ENCODE results near the gene SASS6.

SASS6 gene

DNA sequence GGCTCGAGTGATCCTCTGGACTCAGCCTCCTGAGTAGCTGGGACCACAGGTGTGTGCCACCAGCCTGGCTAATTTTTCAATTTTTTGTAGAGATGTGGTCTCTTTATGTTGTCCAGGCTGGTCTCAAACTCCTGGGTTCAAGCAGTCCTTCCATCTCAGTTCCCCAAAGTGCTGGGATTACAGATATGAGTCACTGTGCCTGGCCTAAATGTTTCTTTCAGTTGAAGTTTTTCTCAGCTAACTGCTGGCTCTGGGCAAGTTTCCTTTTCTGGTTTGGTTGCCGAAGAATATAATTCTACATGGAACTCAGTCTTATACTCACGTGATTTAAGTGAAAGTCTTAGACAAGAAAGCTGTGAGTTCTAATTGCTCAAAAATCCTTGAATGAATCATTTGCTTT is 57.0 kb downstream of the SASS6 start:
- ChIA-PET POLR2A (no interaction called here), CTCF (no interaction called here)
- Histone ChIP-seq H3K27ac (ENCODE audit: extremely low read depth, low read depth, low read length) (no peak overlapping the region), H3K36me3 (ENCODE audit: control insufficient read depth in 2 of 2, insufficient read depth in 1 of 2, low read length in 2 of 2) (peaks cover 10 to 74% of the 10 kb centered on the region in 2 experiments), H3K4me3 (ENCODE audit: low read depth, low read length) (no peak overlapping the region), H3K4me1 (ENCODE audit: control insufficient read depth, insufficient read depth, low read length) (no peaks in the 10 kb centered on the region), H3K9me3 (ENCODE audit: control insufficient read depth, insufficient read depth, low read depth, low read length) (no peaks in the 10 kb centered on the region)
- TF ChIP-seq ZNF174 (tag by site-specific recombination; IDR thresholded peaks at IDR 0.05) (no peak), HOXC10 (CRISPR knock-in tag; IDR thresholded peaks at IDR 0.05) (no peak), ZNF16 (tag by site-specific recombination; IDR thresholded peaks at IDR 0.05; ENCODE audit: low read depth) (no peak), MEIS1 (CRISPR knock-in tag; IDR thresholded peaks at IDR 0.05; ENCODE audit: borderline replicate concordance) (no peak), ZBTB8A (tag by site-specific recombination; IDR thresholded peaks at IDR 0.05) (no peak), ZBTB20 (tag by site-specific recombination; IDR thresholded peaks at IDR 0.05) (no peak), ZNF560 (tag by site-specific recombination; IDR thresholded peaks at IDR 0.05; ENCODE audit: borderline replicate concordance) (no peak), KLF10 (tag by site-specific recombination; IDR thresholded peaks at IDR 0.05) (no peak), ZNF777 (tag by site-specific recombination; IDR thresholded peaks at IDR 0.05; ENCODE audit: borderline replicate concordance) (no peak)
- TF ChIP-seq, protein P1, sequence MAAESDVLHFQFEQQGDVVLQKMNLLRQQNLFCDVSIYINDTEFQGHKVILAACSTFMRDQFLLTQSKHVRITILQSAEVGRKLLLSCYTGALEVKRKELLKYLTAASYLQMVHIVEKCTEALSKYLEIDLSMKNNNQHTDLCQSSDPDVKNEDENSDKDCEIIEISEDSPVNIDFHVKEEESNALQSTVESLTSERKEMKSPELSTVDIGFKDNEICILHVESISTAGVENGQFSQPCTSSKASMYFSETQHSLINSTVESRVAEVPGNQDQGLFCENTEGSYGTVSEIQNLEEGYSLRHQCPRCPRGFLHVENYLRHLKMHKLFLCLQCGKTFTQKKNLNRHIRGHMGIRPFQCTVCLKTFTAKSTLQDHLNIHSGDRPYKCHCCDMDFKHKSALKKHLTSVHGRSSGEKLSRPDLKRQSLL (tag by site-specific recombination; IDR thresholded peaks at IDR 0.05): no peak
- TF ChIP-seq, protein P2, sequence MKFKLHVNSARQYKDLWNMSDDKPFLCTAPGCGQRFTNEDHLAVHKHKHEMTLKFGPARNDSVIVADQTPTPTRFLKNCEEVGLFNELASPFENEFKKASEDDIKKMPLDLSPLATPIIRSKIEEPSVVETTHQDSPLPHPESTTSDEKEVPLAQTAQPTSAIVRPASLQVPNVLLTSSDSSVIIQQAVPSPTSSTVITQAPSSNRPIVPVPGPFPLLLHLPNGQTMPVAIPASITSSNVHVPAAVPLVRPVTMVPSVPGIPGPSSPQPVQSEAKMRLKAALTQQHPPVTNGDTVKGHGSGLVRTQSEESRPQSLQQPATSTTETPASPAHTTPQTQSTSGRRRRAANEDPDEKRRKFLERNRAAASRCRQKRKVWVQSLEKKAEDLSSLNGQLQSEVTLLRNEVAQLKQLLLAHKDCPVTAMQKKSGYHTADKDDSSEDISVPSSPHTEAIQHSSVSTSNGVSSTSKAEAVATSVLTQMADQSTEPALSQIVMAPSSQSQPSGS (tag by site-specific recombination; IDR thresholded peaks at IDR 0.05; ENCODE audit: low read depth): no peak
- TF ChIP-seq, protein P3, sequence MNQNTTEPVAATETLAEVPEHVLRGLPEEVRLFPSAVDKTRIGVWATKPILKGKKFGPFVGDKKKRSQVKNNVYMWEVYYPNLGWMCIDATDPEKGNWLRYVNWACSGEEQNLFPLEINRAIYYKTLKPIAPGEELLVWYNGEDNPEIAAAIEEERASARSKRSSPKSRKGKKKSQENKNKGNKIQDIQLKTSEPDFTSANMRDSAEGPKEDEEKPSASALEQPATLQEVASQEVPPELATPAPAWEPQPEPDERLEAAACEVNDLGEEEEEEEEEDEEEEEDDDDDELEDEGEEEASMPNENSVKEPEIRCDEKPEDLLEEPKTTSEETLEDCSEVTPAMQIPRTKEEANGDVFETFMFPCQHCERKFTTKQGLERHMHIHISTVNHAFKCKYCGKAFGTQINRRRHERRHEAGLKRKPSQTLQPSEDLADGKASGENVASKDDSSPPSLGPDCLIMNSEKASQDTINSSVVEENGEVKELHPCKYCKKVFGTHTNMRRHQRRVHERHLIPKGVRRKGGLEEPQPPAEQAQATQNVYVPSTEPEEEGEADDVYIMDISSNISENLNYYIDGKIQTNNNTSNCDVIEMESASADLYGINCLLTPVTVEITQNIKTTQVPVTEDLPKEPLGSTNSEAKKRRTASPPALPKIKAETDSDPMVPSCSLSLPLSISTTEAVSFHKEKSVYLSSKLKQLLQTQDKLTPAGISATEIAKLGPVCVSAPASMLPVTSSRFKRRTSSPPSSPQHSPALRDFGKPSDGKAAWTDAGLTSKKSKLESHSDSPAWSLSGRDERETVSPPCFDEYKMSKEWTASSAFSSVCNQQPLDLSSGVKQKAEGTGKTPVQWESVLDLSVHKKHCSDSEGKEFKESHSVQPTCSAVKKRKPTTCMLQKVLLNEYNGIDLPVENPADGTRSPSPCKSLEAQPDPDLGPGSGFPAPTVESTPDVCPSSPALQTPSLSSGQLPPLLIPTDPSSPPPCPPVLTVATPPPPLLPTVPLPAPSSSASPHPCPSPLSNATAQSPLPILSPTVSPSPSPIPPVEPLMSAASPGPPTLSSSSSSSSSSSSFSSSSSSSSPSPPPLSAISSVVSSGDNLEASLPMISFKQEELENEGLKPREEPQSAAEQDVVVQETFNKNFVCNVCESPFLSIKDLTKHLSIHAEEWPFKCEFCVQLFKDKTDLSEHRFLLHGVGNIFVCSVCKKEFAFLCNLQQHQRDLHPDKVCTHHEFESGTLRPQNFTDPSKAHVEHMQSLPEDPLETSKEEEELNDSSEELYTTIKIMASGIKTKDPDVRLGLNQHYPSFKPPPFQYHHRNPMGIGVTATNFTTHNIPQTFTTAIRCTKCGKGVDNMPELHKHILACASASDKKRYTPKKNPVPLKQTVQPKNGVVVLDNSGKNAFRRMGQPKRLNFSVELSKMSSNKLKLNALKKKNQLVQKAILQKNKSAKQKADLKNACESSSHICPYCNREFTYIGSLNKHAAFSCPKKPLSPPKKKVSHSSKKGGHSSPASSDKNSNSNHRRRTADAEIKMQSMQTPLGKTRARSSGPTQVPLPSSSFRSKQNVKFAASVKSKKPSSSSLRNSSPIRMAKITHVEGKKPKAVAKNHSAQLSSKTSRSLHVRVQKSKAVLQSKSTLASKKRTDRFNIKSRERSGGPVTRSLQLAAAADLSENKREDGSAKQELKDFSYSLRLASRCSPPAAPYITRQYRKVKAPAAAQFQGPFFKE (tag by site-specific recombination; IDR thresholded peaks at IDR 0.05; ENCODE audit: borderline replicate concordance): no peak

DNA sequence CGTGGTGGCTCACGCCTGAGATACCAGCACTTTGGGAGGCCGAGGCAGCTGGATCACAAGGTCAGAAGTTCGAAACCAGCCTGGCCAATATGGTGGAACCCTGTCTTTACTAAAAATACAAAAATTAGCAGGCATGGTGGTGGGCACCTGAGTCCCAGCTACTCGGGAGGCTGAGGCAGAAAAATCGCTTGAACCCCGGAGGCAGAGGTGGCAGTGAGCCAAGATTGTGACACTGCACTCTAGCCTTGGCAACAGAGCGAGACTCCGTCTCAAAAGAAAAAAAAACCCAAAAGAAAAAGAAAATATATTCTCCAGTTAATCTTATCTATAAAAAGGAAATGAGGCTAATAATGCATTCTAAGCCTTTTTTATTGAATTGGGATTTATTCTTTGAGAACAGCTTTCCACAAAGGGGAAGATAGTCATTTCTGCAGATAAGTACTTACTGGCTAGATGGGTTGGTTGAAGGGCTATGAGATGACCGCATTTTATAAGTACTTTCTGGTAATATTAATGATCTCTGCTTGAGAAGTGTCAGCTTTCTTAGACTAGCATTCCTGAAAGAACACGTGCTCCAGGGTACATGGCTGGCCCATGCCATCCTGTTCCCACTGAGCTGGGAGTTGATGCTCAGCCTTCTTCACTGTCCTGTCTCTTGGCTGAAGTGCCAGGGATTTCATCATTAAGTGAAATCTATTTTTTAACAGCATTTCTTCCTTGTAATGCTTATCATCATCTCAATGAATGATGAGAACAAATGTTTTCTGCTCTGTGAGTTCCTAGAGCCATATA is 57.9 kb downstream of the SASS6 start:
- H3K27ac ChIP-seq (ENCODE audit: extremely low read depth, low read depth, low read length): no peak overlapping the region
- ChIA-PET CTCF (no interaction called here), POLR2A (no interaction called here)
- no peaks in the 10 kb centered on the region for H3K9me3 ChIP-seq (ENCODE audit: control insufficient read depth, insufficient read depth, low read depth, low read length)
- peaks cover 10 to 74% of the 10 kb centered on the region in 2 experiments for H3K36me3 ChIP-seq (ENCODE audit: control insufficient read depth in 2 of 2, insufficient read depth in 1 of 2, low read length in 2 of 2)
- no peaks in the 10 kb centered on the region for H3K4me1 ChIP-seq (ENCODE audit: control insufficient read depth, insufficient read depth, low read length)
- H3K4me3 ChIP-seq (ENCODE audit: low read depth, low read length): no peak overlapping the region
- TF ChIP-seq ZNF155 (tag by site-specific recombination; IDR thresholded peaks at IDR 0.05): no peak
- TF ChIP-seq, protein P4, sequence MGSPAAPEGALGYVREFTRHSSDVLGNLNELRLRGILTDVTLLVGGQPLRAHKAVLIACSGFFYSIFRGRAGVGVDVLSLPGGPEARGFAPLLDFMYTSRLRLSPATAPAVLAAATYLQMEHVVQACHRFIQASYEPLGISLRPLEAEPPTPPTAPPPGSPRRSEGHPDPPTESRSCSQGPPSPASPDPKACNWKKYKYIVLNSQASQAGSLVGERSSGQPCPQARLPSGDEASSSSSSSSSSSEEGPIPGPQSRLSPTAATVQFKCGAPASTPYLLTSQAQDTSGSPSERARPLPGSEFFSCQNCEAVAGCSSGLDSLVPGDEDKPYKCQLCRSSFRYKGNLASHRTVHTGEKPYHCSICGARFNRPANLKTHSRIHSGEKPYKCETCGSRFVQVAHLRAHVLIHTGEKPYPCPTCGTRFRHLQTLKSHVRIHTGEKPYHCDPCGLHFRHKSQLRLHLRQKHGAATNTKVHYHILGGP (tag by site-specific recombination; IDR thresholded peaks at IDR 0.05): no peak
- TF ChIP-seq, protein P5, sequence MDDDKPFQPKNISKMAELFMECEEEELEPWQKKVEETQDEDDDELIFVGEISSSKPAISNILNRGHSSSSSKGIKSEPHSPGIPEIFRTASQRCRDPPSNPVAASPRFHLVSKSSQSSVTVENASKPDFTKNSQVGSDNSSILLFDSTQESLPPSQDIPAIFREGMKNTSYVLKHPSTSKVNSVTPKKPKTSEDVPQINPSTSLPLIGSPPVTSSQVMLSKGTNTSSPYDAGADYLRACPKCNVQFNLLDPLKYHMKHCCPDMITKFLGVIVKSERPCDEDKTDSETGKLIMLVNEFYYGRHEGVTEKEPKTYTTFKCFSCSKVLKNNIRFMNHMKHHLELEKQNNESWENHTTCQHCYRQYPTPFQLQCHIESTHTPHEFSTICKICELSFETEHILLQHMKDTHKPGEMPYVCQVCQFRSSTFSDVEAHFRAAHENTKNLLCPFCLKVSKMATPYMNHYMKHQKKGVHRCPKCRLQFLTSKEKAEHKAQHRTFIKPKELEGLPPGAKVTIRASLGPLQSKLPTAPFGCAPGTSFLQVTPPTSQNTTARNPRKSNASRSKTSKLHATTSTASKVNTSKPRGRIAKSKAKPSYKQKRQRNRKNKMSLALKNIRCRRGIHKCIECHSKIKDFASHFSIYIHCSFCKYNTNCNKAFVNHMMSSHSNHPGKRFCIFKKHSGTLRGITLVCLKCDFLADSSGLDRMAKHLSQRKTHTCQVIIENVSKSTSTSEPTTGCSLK (tag by site-specific recombination; IDR thresholded peaks at IDR 0.05): no peak
- TF ChIP-seq ZNF335 (tag by site-specific recombination; conservative IDR thresholded peaks at IDR 0.05): no peak
- TF ChIP-seq ZNF76 (tag by site-specific recombination; IDR thresholded peaks at IDR 0.05; ENCODE audit: borderline replicate concordance, low read depth): no peak
- TF ChIP-seq ZNF768 (tag by site-specific recombination; IDR thresholded peaks at IDR 0.05): no peak
- no peak for TF ChIP-seq ZNF654 (tag by site-specific recombination; IDR thresholded peaks at IDR 0.05; ENCODE audit: low read depth)
- TF ChIP-seq MEIS1 (CRISPR knock-in tag; IDR thresholded peaks at IDR 0.05; ENCODE audit: borderline replicate concordance): no peak
- TF ChIP-seq ZNF292 (tag by site-specific recombination; IDR thresholded peaks at IDR 0.05; ENCODE audit: borderline replicate concordance, low read depth): no peak
- no peak for TF ChIP-seq ZNF239 (tag by site-specific recombination; IDR thresholded peaks at IDR 0.05)
- TF ChIP-seq ZNF555 (tag by site-specific recombination; conservative IDR thresholded peaks at IDR 0.05): no peak

Data from HEK293 (cell line).